B cell (primary cell): ENCODE measurements around the gene THY1. TPM values are rescaled to one million over a fixed set of nuclear protein-coding genes. Genes with fewer than 3 reads are reported as not detected.
A peak's percentile ranks its signal among the peaks of the same experiment; 100 is the strongest.

Experiments used
- ATAC-seq: fragments of 200-7000 bp; cut with Tn5 transposase; one replicate; pipeline ENCODE4 v1.10.0; 2021; ENCODE audit warnings: low read depth, mild to moderate bottlenecking, moderate number of reproducible peaks, moderate library complexity
- CTCF ChIA-PET: fragments of 350-600 bp; sonication (Branson Sonifier 250); formaldehyde crosslinking; loops from one replicate; lab custom pipeline; 2021; ENCODE audit warnings: antibody characterized with exemption, inconsistent platforms; lab: Charles Lee
- POLR2A ChIA-PET: fragments of 350-600 bp; sonication (Branson Sonifier 250); formaldehyde crosslinking; loops from one replicate; lab custom pipeline; 2021; ENCODE audit warnings: antibody characterized with exemption; lab: Charles Lee
- DNase-seq: peaks from one replicate; pipeline ENCODE4 v3.0.0; 2013
- H2AFZ ChIP-seq: 2 replicates; pipeline ENCODE4 v1.6.1; 2012; ENCODE audit warnings: mild to moderate bottlenecking, low read depth, low read length; ENCODE audit not compliant: insufficient read depth, poor library complexity, severe bottlenecking
- H3K27ac ChIP-seq, 2 donors: 1 replicate in 1 of 2; 2 replicates in 1 of 2; pipeline ENCODE4 v1.5.1; 2012 to 2013; ENCODE audit warnings: low read length in 2 of 2, mild to moderate bottlenecking in 2 of 2, moderate library complexity in 1 of 2
- H3K27me3 ChIP-seq, 4 experiments: fragments of 200-600 bp in 1 of 4; sonication (generic) in 1 of 4; replicated peaks in 1 of 4; 1 replicate in 2 of 4; 2 replicates in 2 of 4; pipeline versions ENCODE4 v1.6.1 to v1.7.0; 2013 to 2016; ENCODE audit warnings: low read length in 3 of 4, mild to moderate bottlenecking in 2 of 4, mixed read lengths in 1 of 4, moderate library complexity in 1 of 4; ENCODE audit not compliant: insufficient read depth in 4 of 4, control insufficient read depth in 3 of 4; ENCODE audit errors: control extremely low read depth in 1 of 4
- H3K36me3 ChIP-seq, 2 experiments: replicated peaks in 1 of 2; 1 replicate in 1 of 2; 2 replicates in 1 of 2; pipeline versions ENCODE4 v1.6.1 to v1.7.1; 2013; ENCODE audit warnings: low read length in 1 of 2; ENCODE audit not compliant: insufficient read depth in 2 of 2, control insufficient read depth in 1 of 2; ENCODE audit errors: control extremely low read depth in 1 of 2, extremely low read depth in 1 of 2
- H3K4me1 ChIP-seq, 2 donors: fragments of 200-600 bp in 1 of 2; sonication (generic) in 1 of 2; 1 replicate in 1 of 2; 2 replicates in 1 of 2; pipeline versions ENCODE4 v1.5.1 to v1.6.1; 2013 to 2017; ENCODE audit warnings: low read length in 2 of 2; ENCODE audit not compliant: control insufficient read depth in 2 of 2, insufficient read depth in 2 of 2
- H3K4me2 ChIP-seq: replicated peaks from 2 replicates; pipeline ENCODE3; 2012; ENCODE audit warnings: mild to moderate bottlenecking, low read depth, low read length; ENCODE audit not compliant: poor library complexity, severe bottlenecking
- H3K4me3 ChIP-seq, 5 experiments: fragments of 200-600 bp in 1 of 5; sonication (generic) in 1 of 5; 1 replicate in 3 of 5; 2 replicates in 2 of 5; pipeline versions ENCODE4 v1.5.1 to v1.7.0; 2011 to 2016; ENCODE audit warnings: low read length in 4 of 5, mild to moderate bottlenecking in 4 of 5, low read depth in 2 of 5, control low read depth in 1 of 5, moderate library complexity in 1 of 5; ENCODE audit not compliant: insufficient read depth in 1 of 5; ENCODE audit errors: control extremely low read depth in 1 of 5, extremely low read depth in 1 of 5
- H3K79me2 ChIP-seq: fragments of 200-600 bp; sonication (generic); one replicate; pipeline ENCODE4 v1.6.0; 2016; ENCODE audit warnings: low read length; ENCODE audit not compliant: control insufficient read depth, insufficient read depth
- H3K9ac ChIP-seq: fragments of 200-600 bp; sonication (generic); 2 replicates; pipeline ENCODE4 v1.6.1; 2017; ENCODE audit warnings: mild to moderate bottlenecking, low read length, moderate library complexity
- H3K9me3 ChIP-seq, 3 donors: one replicate each; pipeline versions ENCODE4 v1.6.1 to v1.7.1; 2013; ENCODE audit warnings: low read length in 2 of 3; ENCODE audit not compliant: control insufficient read depth in 2 of 3, insufficient read depth in 1 of 3; ENCODE audit errors: control extremely low read depth in 1 of 3
- H4K20me1 ChIP-seq: 2 replicates; pipeline ENCODE4 v1.6.0; 2012; ENCODE audit warnings: mild to moderate bottlenecking, low read length; ENCODE audit not compliant: insufficient read depth, control insufficient read depth, poor library complexity, severe bottlenecking
- H3K27ac Mint-ChIP-seq: one replicate; pipeline ENCODE4 v1.8.0; 2021; ENCODE audit warnings: mixed read lengths
- H3K27me3 Mint-ChIP-seq: one replicate; pipeline ENCODE4 v1.8.0; 2021; ENCODE audit warnings: mixed read lengths
- H3K4me1 Mint-ChIP-seq: one replicate; pipeline ENCODE4 v1.8.0; 2021; ENCODE audit warnings: mixed read lengths
- H3K4me3 Mint-ChIP-seq: one replicate; pipeline ENCODE4 v1.8.0; 2021; ENCODE audit warnings: mixed read lengths
- H3K9me3 Mint-ChIP-seq: one replicate; pipeline ENCODE4 v1.8.0; 2022; ENCODE audit warnings: mixed read lengths; ENCODE audit not compliant: insufficient read depth
- EZH2 ChIP-seq: IDR thresholded peaks from 2 replicates; pipeline ENCODE4 v1.6.1; 2012; ENCODE audit warnings: borderline replicate concordance, low read depth, mild to moderate bottlenecking, moderate library complexity, low read length; ENCODE audit not compliant: insufficient read depth, poor library complexity, severe bottlenecking
- WGBS: methylation state at CpG from one replicate; pipeline ENCODE4 v1.1.5; 2013; ENCODE audit warnings: missing lambda C conversion rate; ENCODE audit not compliant: insufficient coverage; 5-methylcytosine and 5-hydroxymethylcytosine counted together
- intact Hi-C: fragments of 100-400 bp; cut with micrococcal nuclease; formaldehyde crosslinking; loops from one replicate; pipeline ENCODE4 v1.10.0; 2022
- polyA plus RNA-seq: library from polyadenylated mRNA; depleted of rRNA; stranded (reverse); fragments of >200 nt; gene quantifications from 2 replicates; pipeline ENCODE4 v1.2.3, GENCODE V29; 2012
- total RNA-seq, 2 donors: library from RNA; stranded (reverse); fragments of 120-200 nt in 1 of 2; gene quantifications; 1 replicate in 1 of 2; 2 replicates in 1 of 2; pipeline versions ENCODE4 v1.2.3 to v1.2.4, GENCODE V29; 2013 to 2022
- TF ChIP-seq, protein P1 (sequence below): fragments of 200-600 bp; IDR thresholded peaks from one replicate; pipeline ENCODE4 v1.8.0; 2022; ENCODE audit warnings: antibody characterized with exemption, mild to moderate bottlenecking

Gene THY1
- total and polyA plus RNA-seq, 2 donors (not counting 1 experiment from before 2014, with no cell fraction given): not detected

DNA sequence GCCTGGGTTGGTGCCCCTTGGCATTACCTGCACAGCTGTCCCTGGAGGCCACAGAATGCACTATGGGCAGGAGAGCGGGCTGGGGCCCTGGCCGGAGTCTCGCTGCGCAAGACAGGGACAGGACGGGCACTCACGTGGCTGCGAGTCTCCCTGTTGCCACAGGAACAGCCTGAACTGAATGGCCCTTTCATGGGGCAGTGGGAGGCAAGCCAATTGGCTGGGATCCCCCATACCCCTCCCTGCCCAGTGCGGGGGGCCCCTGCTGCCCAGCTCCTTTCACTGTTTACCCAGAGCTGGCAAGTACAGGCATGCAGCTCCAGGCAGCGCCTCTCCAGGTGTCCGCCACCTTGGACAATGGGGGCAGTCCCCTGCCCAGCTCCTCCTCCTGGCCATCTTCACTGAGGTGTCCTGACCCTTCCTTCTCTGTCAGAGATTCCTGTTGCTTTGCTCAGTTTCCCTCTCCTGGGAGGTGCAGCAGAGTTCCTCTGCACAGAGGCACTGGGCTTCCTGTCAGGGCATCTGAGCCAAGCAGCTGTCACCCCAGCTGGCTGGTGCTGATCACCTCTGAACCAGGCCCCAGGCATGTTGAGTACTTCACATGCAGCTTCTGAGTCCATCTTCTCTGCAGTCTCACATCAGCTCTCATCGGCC is 46.6 kb downstream of the THY1 start:
- Mint-ChIP-seq H3K4me1 (peaks cover 6% of the 10 kb centered on the region), H3K4me3 (no peak overlapping the region), H3K9me3 (no peaks in the 10 kb centered on the region), H3K27me3 (peaks cover 7% of the 10 kb centered on the region), H3K27ac (no peak overlapping the region)
- DNase-seq (peak; percentile 4), ATAC-seq (no peak)
- H3K79me2 ChIP-seq: no peaks in the 10 kb centered on the region
- no peak overlapping the region for H3K4me2 ChIP-seq
- H3K4me1 ChIP-seq: peaks cover 6 to 7% of the 10 kb centered on the region in 2 donors
- CTCF ChIA-PET: interaction anchor here (0.8 to 5.5 kb wide), 5 partner anchors 9 to 20 kb away, joined by 3 to 46 read pairs (median 4); no protein-coding TSS in a partner anchor
- 95% methylated on average over 11 of the region's 11 CpGs for WGBS
- H3K4me3 ChIP-seq: no peak overlapping the region
- POLR2A ChIA-PET: no interaction called here
- no peak overlapping the region for H3K27ac ChIP-seq
- H3K9ac ChIP-seq: no peak overlapping the region
- no peaks in the 10 kb centered on the region for H4K20me1 ChIP-seq
- intact Hi-C loops: no loop called here
- no peak overlapping the region for H2AFZ ChIP-seq
- H3K27me3 ChIP-seq: peaks cover 0 to 8% (median 4%) of the 10 kb centered on the region in 4 experiments
- H3K36me3 ChIP-seq: no peaks in the 10 kb centered on the region
- no peaks in the 10 kb centered on the region for H3K9me3 ChIP-seq
- TF ChIP-seq, protein P1, sequence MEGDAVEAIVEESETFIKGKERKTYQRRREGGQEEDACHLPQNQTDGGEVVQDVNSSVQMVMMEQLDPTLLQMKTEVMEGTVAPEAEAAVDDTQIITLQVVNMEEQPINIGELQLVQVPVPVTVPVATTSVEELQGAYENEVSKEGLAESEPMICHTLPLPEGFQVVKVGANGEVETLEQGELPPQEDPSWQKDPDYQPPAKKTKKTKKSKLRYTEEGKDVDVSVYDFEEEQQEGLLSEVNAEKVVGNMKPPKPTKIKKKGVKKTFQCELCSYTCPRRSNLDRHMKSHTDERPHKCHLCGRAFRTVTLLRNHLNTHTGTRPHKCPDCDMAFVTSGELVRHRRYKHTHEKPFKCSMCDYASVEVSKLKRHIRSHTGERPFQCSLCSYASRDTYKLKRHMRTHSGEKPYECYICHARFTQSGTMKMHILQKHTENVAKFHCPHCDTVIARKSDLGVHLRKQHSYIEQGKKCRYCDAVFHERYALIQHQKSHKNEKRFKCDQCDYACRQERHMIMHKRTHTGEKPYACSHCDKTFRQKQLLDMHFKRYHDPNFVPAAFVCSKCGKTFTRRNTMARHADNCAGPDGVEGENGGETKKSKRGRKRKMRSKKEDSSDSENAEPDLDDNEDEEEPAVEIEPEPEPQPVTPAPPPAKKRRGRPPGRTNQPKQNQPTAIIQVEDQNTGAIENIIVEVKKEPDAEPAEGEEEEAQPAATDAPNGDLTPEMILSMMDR: no peak
- TF ChIP-seq EZH2: no peak
